ENCODE measurements around the gene ZFYVE28. TPM values are rescaled to one million over a fixed set of nuclear protein-coding genes. Genes with fewer than 3 reads are reported as not detected.
"Not testable (repeated sequence)": the region's sequence is repeated elsewhere in the genome, so short reads cannot be mapped to it uniquely, and the experiment has no call there.

ZFYVE28 gene
- total RNA-seq, 1 donor from 2014 or later, result 3.3 TPM

DNA sequence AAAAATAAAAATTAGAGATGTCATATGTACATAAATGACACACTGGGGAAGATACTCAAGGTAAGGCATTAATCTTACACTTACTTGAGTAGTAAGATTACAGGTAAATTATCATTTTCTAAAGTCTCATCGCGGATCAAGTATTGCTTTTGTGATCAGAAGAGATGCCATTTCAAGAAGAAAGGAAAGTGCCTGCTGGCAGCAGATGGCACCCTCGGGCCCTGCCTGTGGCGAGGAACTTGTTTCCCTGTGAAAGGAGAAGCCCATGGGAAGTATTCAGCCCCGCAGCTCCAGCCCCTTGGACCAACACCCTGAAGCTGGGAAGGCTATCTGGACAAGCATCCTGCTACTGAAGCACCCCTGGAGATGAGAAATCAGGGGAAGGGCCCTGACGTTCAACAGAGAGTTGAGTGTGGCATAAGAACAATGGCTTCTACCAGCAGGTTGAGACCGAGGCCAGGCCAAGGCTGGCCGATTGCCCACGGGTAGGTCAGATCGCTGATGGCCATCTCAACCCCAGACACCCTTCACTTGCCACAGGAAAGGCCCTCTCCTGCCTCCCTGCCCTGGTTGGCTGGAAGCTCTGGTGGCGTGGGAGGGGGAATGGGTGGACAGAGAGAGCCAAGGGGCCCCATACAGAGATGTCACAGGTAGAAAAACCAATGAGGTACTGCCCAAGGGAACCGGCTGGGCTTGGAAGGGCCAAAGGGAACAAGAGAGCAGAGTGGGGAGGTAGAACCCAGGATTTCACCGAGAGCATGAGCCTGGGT, 137.7 kb downstream of the ZFYVE28 start:
- no peak for DNase-seq (ENCODE audit: low spot score, unreplicated experiment)
- Mint-ChIP-seq H3K4me3 (ENCODE audit: low read depth) (no peak overlapping the region), H3K9me3 (ENCODE audit: low read depth) (no peaks in the 10 kb centered on the region), H3K27ac (no peak overlapping the region), H3K4me1 (ENCODE audit: low read depth) (no peaks in the 10 kb centered on the region), H3K36me3 (ENCODE audit: insufficient read depth) (no peaks in the 10 kb centered on the region), H3K27me3 (peaks cover 2% of the 10 kb centered on the region)
- TF ChIP-seq CTCF (IDR thresholded peaks at IDR 0.05; ENCODE audit: unreplicated experiment), result no peak

DNA sequence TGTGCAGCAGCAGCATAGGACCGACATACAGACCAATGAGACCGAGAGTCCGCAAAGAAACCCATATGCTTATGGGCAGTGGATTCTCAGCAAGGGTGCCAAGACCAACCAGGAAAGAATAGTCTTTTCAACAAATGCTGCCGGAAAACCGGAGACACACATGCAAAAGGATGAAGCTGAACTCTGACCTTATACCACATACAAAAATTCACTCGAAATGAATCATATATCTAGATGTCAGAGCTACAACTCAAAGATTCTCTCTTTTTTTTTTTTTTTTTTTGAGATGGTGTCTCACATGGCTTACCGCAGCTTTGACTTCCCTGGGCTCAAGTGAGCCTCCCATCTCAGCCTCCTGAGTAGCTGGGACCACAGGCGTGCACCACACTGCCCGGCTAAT, 140.5 kb downstream of the ZFYVE28 start:
- no peak for DNase-seq (ENCODE audit: low spot score, unreplicated experiment)
- no peaks in the 10 kb centered on the region for H3K9me3 Mint-ChIP-seq (ENCODE audit: low read depth)
- no peak overlapping the region for H3K27ac Mint-ChIP-seq
- H3K4me1 Mint-ChIP-seq (ENCODE audit: low read depth), result peaks cover 10% of the 10 kb centered on the region
- peaks cover 3% of the 10 kb centered on the region for H3K27me3 Mint-ChIP-seq
- H3K36me3 Mint-ChIP-seq (ENCODE audit: insufficient read depth), result no peaks in the 10 kb centered on the region
- no peak overlapping the region for H3K4me3 Mint-ChIP-seq (ENCODE audit: low read depth)
- TF ChIP-seq CTCF (IDR thresholded peaks at IDR 0.05; ENCODE audit: unreplicated experiment), result no peak

GRCh38 chr4:2276581-2277325, 141.7 kb downstream of the ZFYVE28 start:
- Mint-ChIP-seq H3K27ac (no peak overlapping the region), H3K9me3 (ENCODE audit: low read depth) (no peaks in the 10 kb centered on the region), H3K27me3 (peaks cover 5% of the 10 kb centered on the region), H3K4me3 (ENCODE audit: low read depth) (no peak overlapping the region), H3K4me1 (ENCODE audit: low read depth) (peaks cover 10% of the 10 kb centered on the region), H3K36me3 (ENCODE audit: insufficient read depth) (no peaks in the 10 kb centered on the region)
- DNase-seq (ENCODE audit: low spot score, unreplicated experiment), result no peak
- TF ChIP-seq CTCF (IDR thresholded peaks at IDR 0.05; ENCODE audit: unreplicated experiment), result no peak

GRCh38 chr4:2275546-2276251, 142.7 kb downstream of the ZFYVE28 start:
- H3K27ac Mint-ChIP-seq, result no peak overlapping the region
- no peaks in the 10 kb centered on the region for H3K9me3 Mint-ChIP-seq (ENCODE audit: low read depth)
- H3K4me1 Mint-ChIP-seq (ENCODE audit: low read depth), result peaks cover 10% of the 10 kb centered on the region
- no peak for DNase-seq (ENCODE audit: low spot score, unreplicated experiment)
- no peak overlapping the region for H3K4me3 Mint-ChIP-seq (ENCODE audit: low read depth)
- no peak for TF ChIP-seq CTCF (IDR thresholded peaks at IDR 0.05; ENCODE audit: unreplicated experiment)
- H3K27me3 Mint-ChIP-seq, result peaks cover 5% of the 10 kb centered on the region
- no peaks in the 10 kb centered on the region for H3K36me3 Mint-ChIP-seq (ENCODE audit: insufficient read depth)

DNA sequence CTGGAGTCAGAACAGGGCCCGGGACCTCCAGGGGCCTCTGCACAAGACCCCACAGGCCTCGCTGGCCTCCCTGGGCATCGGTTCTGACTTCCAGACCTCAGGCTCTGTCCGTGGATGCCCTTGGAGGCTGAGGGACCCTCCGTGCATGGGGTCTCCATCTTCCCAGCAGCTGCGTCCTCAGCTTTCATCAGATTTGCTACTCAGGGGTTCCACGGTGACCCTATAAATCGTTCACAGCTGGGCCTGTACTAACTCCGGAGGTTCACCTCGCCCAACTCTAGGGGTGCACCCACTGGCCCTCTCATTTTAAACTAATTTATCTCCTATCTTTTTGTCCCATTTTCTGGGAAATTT, 143.4 kb downstream of the ZFYVE28 start:
- H3K4me3 Mint-ChIP-seq (ENCODE audit: low read depth); DNase-seq (ENCODE audit: low spot score, unreplicated experiment); H3K27me3 Mint-ChIP-seq; H3K4me1 Mint-ChIP-seq (ENCODE audit: low read depth); H3K36me3 Mint-ChIP-seq (ENCODE audit: insufficient read depth); H3K27ac Mint-ChIP-seq; H3K9me3 Mint-ChIP-seq (ENCODE audit: low read depth): not testable (repeated sequence)
